Stimulated activated CD4-positive, alpha-beta T cell treated with anti-CD3 and anti-CD28 coated beads, Interleukin-15, amount 100 ng/mL, for 1 hour (primary cell): Measurements from ENCODE around the gene FBN2.
"Not testable (repeated sequence)": the region's sequence is repeated elsewhere in the genome, so short reads cannot be mapped to it uniquely, and the experiment has no call there.

ENCODE experiments used
- DNase-seq, 2 donors: peaks; one replicate each; pipeline ENCODE4 v3.0.0-alpha.2; 2020; ENCODE audit warnings: low read depth in 1 of 2, low spot score in 1 of 2

FBN2 gene

DNA sequence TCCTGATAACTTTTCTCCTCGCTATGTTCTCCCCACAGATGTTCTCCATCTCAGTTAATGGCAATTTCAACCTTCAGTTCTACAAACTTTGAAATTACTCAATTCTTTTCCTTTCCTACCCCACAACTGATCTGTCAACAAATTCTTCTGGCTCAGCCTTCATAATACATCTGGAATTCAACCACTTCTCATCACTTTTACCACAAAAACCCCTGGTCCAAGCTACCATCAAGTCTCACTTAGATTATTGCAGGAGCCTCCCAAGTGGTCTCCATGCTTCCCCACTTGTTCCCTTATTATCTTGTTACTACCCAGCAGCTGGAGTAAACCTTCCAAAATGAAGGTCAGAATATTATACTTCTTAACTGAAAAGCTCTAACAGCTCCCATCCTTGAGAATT, 110.1 kb downstream of the FBN2 start:
- DNase-seq, result no peak

DNA sequence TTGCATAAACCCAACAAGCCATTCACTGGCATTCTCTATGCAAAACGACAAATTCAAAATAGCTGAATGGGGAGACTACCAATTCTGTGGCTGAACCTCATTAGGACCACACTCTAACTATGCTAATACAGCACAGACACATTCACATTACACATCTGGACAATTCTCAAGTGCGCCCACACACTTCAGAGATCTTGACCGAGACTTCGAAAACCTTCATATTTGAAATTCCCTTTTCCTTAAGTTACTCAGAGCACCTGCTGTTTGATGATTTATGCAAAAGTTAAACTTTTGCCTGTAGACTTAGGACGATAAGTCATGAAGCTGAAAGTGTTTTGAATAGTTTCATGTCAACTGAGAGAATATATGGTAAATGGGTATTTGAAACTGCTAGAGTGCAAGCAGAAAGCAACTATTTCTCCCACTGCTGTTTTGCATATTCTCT, 111.9 kb downstream of the FBN2 start:
- DNase-seq, result no peak

GRCh38 chr5:128424646-128425045, 113.4 kb downstream of the FBN2 start:
- no peak for DNase-seq

GRCh38 chr5:128422612-128423011, 115.4 kb downstream of the FBN2 start:
- DNase-seq, result no peak

GRCh38 chr5:128414469-128414868, 123.6 kb downstream of the FBN2 start:
- no peak for DNase-seq

DNA sequence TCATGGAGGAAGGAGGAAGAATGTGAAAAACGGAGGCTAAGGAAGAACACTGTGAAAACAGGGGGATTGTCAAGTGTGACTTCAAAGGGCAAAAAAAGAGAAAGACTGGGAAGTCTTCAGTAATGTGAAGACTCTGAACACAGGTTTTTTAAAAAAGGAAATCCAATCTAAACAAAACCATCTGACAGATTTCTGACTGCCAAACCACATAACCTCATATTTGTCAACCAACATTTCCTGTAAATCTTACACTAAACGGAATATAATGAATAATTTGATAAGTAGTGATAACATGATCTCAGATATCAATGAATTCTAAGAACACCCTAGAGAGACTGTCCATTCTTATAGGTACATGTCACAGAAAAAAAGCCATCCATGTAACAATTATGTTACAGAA, 124.7 kb downstream of the FBN2 start:
- DNase-seq, result no peak

DNA sequence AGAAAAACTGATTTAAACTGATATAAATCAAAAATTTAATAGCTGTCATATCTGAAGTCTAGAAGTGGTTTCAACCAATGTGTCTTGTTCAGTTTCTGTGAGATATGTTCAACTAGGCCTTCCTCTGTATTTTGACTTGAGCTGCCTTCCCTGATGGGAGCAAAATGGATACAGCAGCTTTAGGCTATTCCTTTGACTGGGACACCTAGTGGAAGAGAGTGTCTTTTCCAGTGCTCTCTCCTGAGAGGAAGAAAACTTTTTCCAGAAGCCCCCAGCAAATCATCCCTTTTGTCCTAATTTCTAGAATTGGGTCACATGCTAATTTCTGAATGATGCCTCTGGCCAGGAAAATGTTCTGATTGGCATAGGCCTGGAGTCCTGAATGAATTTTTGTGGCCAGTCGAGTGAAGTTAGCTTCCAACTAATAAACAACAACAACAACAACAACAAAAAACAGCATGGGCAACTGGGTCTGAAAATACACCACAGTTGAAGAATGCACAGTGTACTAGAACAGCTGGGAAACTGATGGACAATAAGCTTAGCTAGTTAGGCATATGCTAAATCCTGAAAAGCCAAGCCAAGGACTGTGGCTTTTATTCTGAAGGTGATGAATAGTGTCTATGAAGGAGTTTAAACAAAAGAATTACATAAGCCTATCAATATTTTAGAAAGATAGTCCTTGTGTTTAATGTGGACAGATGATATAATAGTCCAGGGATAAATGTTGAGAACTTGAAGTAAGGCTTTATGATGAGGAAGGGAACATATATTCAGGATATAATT, 125.7 kb downstream of the FBN2 start:
- DNase-seq, result no peak

DNA sequence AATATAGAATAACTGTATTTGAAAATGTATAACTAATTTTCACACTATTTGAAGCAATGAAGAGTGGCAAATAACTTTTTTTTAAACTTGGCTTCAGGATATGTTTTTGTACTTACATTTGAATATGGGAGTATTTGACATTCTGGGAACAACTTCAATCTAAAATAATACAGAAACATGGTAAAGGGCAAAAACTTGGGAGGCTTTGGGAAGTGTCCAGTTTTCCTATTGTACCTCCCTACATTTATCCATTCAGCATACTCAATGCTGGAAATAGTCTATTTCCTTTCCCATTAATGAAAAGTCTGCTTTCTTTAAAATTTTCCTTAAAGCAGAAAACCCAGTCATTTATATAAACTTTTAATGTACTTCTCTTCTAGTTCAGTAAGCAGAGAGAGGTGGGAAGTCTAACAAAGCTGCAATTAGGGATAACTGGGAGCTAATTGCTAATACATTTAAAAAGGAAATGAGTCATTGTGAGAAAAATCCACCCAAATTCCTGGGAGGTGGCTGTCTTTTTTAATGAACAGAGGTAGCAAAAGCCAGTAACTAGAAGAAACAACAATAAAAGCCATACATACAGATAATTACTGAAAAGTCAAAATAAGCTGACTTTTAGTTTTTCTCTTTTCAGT, 128.8 kb downstream of the FBN2 start:
- no peak for DNase-seq

DNA sequence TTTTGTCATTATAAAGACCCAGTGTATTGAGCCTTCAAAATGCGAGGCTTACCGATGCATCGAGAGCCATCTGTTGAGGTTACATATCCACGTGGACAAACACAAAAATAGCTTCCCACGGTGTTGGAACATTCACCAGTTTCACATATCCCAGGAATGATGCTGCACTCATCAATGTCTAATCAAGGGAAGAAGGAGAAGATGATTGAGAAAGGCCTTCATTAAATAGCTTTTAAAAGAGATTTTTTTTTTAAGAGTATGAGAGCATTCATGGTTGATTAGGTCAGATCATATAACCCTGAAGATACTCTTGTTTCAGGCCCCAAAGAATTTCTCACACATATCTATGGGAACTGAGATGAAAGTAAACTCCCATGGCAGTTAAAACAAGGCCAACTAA, 129.4 kb downstream of the FBN2 start:
- no peak for DNase-seq

DNA sequence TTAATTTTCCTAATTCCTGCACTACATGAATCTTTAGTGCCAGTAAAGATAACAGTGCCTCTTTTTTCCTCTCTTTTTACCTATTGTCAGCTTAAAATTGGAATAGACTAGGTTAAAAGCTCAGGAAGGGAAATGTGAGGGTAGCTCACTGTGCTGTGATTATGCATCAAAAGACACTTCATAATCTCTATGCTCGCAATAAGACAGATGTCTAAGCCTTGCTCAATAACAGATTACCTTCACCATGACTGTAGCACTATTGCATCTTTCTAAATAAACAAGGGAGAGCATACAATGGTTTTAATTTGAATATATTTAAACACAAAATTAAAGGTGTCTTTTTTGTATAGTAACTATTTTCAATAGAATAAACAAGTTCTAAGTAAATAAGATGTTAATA, 130.1 kb downstream of the FBN2 start:
- no peak for DNase-seq

GRCh38 chr5:128406803-128407202, 131.2 kb downstream of the FBN2 start:
- no peak for DNase-seq

DNA sequence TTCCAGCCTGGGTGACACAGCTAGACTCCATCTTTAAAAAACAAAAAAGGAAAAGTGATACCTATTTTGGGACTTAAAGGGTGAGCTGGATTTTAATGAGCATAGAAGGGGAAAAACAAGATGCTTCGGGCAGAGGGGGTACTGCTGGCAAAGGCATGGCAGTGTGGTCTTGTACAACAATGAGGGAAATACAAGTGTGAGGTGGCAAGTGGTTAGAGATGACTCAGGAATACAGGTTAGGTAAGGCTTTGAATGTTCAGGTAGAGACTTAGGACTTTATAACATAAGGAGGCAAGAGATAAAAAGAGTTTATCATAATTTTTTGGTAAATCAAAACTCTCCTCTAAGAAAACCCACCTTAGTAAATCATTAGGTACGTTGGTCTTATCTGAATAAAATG, 132.9 kb downstream of the FBN2 start:
- no peak for DNase-seq

- no peak for DNase-seq
These were observed 134.7 kb downstream of the FBN2 start for GRCh38 chr5:128403333-128403732.

- no peak for DNase-seq
These were observed 135.5 kb downstream of the FBN2 start for GRCh38 chr5:128402506-128402905.

DNA sequence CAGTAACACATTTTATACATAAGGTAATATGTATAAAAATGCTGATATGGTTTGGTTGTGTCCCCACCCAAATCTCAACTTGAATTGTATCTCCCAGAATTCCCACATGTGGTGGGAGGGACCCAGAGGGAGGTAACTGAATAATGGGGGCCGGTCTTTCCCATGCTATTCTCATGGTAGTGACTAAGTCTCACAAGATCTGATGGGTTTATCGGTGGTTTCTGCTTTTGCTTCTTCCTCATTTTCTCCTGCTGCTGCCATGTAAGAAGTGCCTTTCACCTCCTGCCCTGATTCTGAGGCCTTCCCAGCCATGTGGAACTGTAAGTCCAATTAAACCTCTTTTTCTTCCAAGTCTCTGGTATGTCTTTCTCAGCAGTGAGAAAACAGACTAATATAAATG, 137.3 kb downstream of the FBN2 start:
- not testable (repeated sequence) for DNase-seq

GRCh38 chr5:128399111-128399510, 138.9 kb downstream of the FBN2 start:
- no peak for DNase-seq

DNA sequence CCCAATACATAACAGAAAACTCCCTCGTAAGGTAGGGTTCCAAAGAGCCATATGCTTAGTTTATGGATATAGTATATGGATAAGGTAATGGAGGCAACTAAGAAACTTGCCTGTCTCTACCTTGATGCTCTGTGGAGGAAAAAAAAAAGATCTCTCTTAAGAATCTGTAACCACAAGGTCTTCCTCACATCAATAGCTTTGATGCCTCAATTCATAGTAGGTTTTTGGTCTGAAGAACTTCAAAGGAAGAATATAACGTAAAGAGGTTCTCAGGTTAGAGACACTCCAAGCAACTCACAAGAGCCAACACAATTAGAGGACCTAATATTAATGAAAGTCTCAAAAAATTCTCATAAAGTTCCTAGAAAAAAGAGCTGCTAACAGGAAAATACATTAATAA, 140.2 kb downstream of the FBN2 start:
- no peak for DNase-seq

- DNase-seq, result no peak
These were observed 143.0 kb downstream of the FBN2 start for GRCh38 chr5:128395073-128395472.

DNA sequence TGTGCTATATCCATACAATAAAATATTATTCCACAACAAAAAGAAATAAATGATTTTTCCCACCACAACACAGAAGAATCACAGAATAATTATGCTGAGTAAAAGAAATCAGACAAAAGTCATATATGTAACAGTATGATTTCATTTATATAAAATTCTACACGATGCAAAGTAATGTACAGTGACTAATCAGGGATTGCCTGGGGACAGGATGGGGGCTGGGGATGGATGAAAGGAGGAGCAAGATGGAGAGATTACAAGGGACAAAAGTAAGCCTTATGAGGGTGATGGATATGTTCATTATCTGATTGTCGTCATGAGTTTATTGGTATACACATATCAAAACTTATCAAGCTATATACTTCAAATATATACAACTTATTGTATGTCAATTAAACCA, 154.0 kb downstream of the FBN2 start:
- no peak for DNase-seq

DNA sequence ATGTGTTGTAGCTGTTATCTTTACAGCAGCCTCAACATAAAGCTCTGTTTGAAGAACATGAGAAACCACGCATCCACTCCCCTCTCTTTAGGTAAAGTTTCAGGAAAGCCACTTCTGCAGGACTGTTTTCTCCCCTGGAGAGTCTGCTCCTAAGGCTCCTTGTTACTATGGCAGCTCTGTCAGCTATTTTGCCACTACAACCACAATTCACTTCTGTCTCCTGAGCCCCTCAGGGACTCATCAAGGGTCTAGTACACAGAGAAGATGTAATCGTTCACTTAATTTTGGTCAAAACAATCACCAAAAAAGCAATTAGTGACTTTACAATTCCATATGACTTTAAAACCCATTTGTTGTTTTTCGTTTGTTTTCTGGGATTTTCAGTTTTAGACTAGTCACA, 157.7 kb downstream of the FBN2 start:
- DNase-seq, result no peak

GRCh38 chr5:128378632-128379031, 159.4 kb downstream of the FBN2 start:
- DNase-seq, result no peak

DNA sequence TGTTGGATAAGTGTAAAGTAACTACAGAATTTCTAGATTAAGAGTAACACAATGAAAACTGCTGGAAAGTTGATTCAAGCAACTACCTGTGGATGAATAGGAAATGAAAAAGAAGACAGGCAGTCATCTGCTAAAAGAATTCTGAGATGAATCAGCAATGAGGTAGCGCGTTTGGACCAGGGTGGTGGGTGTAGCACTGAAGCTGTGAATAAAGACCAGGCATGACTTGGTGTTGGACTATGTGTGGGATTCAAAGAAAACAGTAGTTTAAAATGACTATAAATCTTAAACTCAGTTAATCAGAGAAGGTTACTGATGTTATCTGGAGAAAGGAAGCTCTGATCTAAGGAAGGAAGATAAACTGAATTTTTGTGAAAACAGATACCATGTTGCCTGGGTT, 159.8 kb downstream of the FBN2 start:
- no peak for DNase-seq

DNA sequence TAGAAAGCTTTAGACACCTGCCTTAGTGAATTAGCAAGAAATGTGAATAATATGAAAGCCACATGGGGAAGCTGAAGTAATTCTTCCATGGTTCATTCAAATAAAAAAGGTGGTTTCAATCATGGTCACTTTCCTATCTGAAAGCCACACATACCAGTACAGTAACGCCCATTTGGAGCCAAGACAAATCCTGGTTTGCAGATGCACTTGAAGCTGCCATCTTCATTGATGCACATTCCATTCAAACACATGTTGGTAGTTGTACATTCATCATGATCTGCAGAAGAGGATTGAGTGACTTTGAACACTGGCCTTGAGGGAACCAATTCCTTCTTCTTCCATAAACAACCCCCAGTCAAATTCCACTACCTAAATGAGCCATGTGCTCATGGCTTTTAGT, 161.5 kb downstream of the FBN2 start:
- no peak for DNase-seq
